Adrenal gland (tissue), 12 donors: ENCODE results near the gene PXMP2. TPM values are rescaled to one million over a fixed set of nuclear protein-coding genes. Genes with fewer than 3 reads are reported as not detected.

Source experiments
- DNase-seq, 7 donors: peaks; one replicate each; pipeline ENCODE4 v3.0.0-alpha.2; 2019 to 2020
- H3K27ac ChIP-seq, 5 donors: fragments of 200-600 bp; sonication (generic) in 4 of 5; 1 replicate in 3 of 5; 2 replicates in 2 of 5; pipeline versions ENCODE4 v1.5.1 to v1.8.0; 2016 to 2020; ENCODE audit warnings: mild to moderate bottlenecking in 1 of 5
- H3K27me3 ChIP-seq: fragments of 200-600 bp; 2 replicates; pipeline ENCODE4 v1.8.0; 2021
- H3K36me3 ChIP-seq, 2 donors: fragments of 200-600 bp; replicated peaks in 1 of 2; 1 replicate in 1 of 2; 2 replicates in 1 of 2; pipeline versions ENCODE4 v1.5.1 to v1.8.0; 2018 to 2022
- H3K4me1 ChIP-seq, 2 donors: fragments of 200-600 bp; replicated peaks in 1 of 2; 1 replicate in 1 of 2; 2 replicates in 1 of 2; pipeline versions ENCODE4 v1.5.1 to v1.8.0; 2018 to 2021
- H3K4me3 ChIP-seq, 4 donors: fragments of 200-600 bp; sonication (generic) in 3 of 4; one replicate each; pipeline ENCODE4 v1.5.1; 2016 to 2018
- H3K9me3 ChIP-seq, 3 donors: fragments of 200-600 bp; sonication (generic) in 1 of 3; replicated peaks in 1 of 3; 1 replicate in 2 of 3; 2 replicates in 1 of 3; pipeline versions ENCODE4 v1.5.1 to v1.8.0; 2016 to 2021
- CTCF ChIP-seq, 6 experiments: fragments of 450-650 bp in 4 of 6; fragments of 200-600 bp in 2 of 6; sonication (generic) in 1 of 6; IDR thresholded peaks; 1 replicate in 5 of 6; 2 replicates in 1 of 6; pipeline versions ENCODE4 v1.5.1 to v1.8.0; 2016 to 2021; ENCODE audit warnings: antibody characterized with exemption in 6 of 6, mild to moderate bottlenecking in 2 of 6, moderate library complexity in 1 of 6
- POLR2A ChIP-seq, 2 donors: fragments of 450-650 bp; IDR thresholded peaks; one replicate each; pipeline ENCODE4 v1.6.1; 2017; ENCODE audit warnings: antibody characterized with exemption in 2 of 2, mild to moderate bottlenecking in 2 of 2, moderate library complexity in 1 of 2
- WGBS, 4 donors: extraction: QIAGEN DNeasy Blood & Tissue Kit in 2 of 4; methylation state at CpG; one replicate each; pipeline versions ENCODE4 v1.1.5 to v1.1.7; 2013 to 2017; 5-methylcytosine and 5-hydroxymethylcytosine counted together
- intact Hi-C, 2 donors: fragments of 100-400 bp; cut with DNase I; formaldehyde crosslinking; loops; one replicate each; pipeline versions ENCODE4 v1.14.1 to v1.15.0; 2022 to 2023
- polyA plus RNA-seq, 3 donors: library from polyadenylated mRNA; stranded (reverse); fragments of 200-250 nt in 2 of 3; fragments of 350-450 nt in 1 of 3; fragmentation: Illumina TruSeq in 1 of 3; extraction: RNeasy Lipid Tissue Mini Kit (QIAGEN cat#74804) in 1 of 3; gene quantifications; one replicate each; pipeline ENCODE4 v1.2.3, GENCODE V29; 2013 to 2014
- total RNA-seq, 9 donors: library from RNA; depleted of rRNA in 4 of 9; stranded (reverse); fragments of >200 nt in 4 of 9; fragments of 120-200 nt in 1 of 9; fragmentation: NEBNext Ultra II Directional in 1 of 9; extraction: Animal tissue kit (Norgen Biotek cat#: 25700) in 1 of 9; gene quantifications; one replicate each; pipeline versions ENCODE4 v1.1.0 to v1.2.4, GENCODE V29; 2013 to 2023
- donor health status: healthy with polysubstance abuse.
- donor health status: Bipolar disorder and iron deficiency.
- donor health status: DM: yes; HTN: yes; CAD: no.
- donor health status: DM: no; HTN: no; CAD: no.
- donor health status: DM: no; HTN: no; CAD: no.
- donor health status: DM: yes; HTN: yes; CAD: no.

The PXMP2 gene
- total and polyA plus RNA-seq, 12 donors = 8.2 to 51.7 (median 20.2) TPM

GRCh38 chr12:132717011-132717410, 29.6 kb downstream of the PXMP2 start:
- no peaks in the 10 kb centered on the region for H3K9me3 ChIP-seq
- peaks cover 0 to 49% of the 10 kb centered on the region in 2 donors for H3K36me3 ChIP-seq
- WGBS, 4 donors = 87 to 95% (median 90%) methylated on average over 12 to 17 of the region's 17 CpGs
- H3K27me3 ChIP-seq = no peaks in the 10 kb centered on the region
- H3K4me3 ChIP-seq = no peak overlapping the region
- intact Hi-C loops = no loop called here
- H3K27ac ChIP-seq = no peak overlapping the region
- TF ChIP-seq POLR2A (IDR thresholded peaks at IDR 0.05) (no peak), CTCF (IDR thresholded peaks at IDR 0.05) (no peak)
- H3K4me1 ChIP-seq = peaks cover under 1 to 1% of the 10 kb centered on the region in 2 donors
- DNase-seq = no peak

- 93 to 99% (median 95%) methylated on average over 40 to 61 of the region's 61 CpGs for WGBS, 4 donors
- Histone ChIP-seq H3K36me3 (peaks cover 0 to 49% of the 10 kb centered on the region in 2 donors), H3K4me3 (no peak overlapping the region), H3K9me3 (no peaks in the 10 kb centered on the region), H3K27me3 (no peaks in the 10 kb centered on the region), H3K4me1 (no peaks in the 10 kb centered on the region), H3K27ac (no peak overlapping the region)
- intact Hi-C loops = no loop called here
- no peak for DNase-seq
- TF ChIP-seq CTCF (IDR thresholded peaks at IDR 0.05) = no peak
- TF ChIP-seq POLR2A (IDR thresholded peaks at IDR 0.05) = no peak
These were observed 30.4 kb downstream of the PXMP2 start for GRCh38 chr12:132717531-132718387.

- DNase-seq = no peak
- Histone ChIP-seq H3K4me1 (peaks cover 0 to 2% of the 10 kb centered on the region in 2 donors), H3K4me3 (no peak overlapping the region), H3K27ac (no peak overlapping the region), H3K36me3 (peaks cover 0 to 57% of the 10 kb centered on the region in 2 donors), H3K9me3 (no peaks in the 10 kb centered on the region), H3K27me3 (no peaks in the 10 kb centered on the region)
- 63 to 75% (median 68%) methylated on average over 18 to 21 of the region's 21 CpGs for WGBS, 4 donors
- intact Hi-C loops = no loop called here
- TF ChIP-seq POLR2A (IDR thresholded peaks at IDR 0.05) (no peak), CTCF (IDR thresholded peaks at IDR 0.05) (no peak)
These were observed 31.3 kb downstream of the PXMP2 start for GRCh38 chr12:132718644-132719043.

- intact Hi-C loops = no loop called here
- Histone ChIP-seq H3K27me3 (no peaks in the 10 kb centered on the region), H3K4me1 (peaks cover 0 to 8% of the 10 kb centered on the region in 2 donors), H3K27ac (no peak overlapping the region), H3K4me3 (no peak overlapping the region), H3K36me3 (peaks cover 0 to 64% of the 10 kb centered on the region in 2 donors), H3K9me3 (no peaks in the 10 kb centered on the region)
- WGBS, 4 donors = 91 to 96% (median 93%) methylated on average over 26 to 31 of the region's 31 CpGs
- TF ChIP-seq CTCF (IDR thresholded peaks at IDR 0.05) (no peak), POLR2A (IDR thresholded peaks at IDR 0.05) (no peak)
- no peak for DNase-seq
These were observed 32.0 kb downstream of the PXMP2 start for GRCh38 chr12:132719141-132719953.
